NCI-H2029 (cell line): ENCODE results near the gene GNPTG.

Experiments
- DNase-seq: peaks from one replicate; lab custom pipeline; 2025; lab: John Stamatoyannopoulos, UW

GNPTG gene

DNA sequence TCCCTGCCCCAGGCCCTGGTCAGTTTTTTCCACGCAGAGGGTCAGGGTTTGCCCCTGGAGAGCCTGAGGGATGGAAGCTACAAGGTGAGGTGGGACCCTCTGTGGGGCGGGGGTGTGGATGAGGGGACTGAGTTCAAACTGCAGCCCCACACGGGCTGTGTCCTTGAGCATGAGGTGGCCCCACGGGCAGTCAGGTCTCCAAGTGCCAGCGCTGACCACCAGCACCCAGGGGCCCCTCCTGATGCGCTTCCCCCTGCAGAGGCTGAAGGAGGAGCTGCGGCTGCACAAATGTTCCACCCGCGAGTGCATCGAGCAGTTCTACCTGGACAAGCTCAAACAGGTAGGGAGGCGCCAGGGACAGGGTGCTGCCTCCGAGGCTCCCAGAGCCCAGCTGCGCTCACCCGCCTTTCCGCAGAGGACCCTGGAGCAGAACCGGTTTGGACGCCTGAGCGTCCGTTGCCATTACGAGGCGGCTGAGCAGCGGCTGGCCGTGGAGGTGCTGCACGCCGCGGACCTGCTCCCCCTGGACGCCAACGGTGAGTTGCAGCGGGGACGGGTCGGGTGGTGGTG, 4.4 kb upstream of the GNPTG start:
- DNase-seq: no peak

DNA sequence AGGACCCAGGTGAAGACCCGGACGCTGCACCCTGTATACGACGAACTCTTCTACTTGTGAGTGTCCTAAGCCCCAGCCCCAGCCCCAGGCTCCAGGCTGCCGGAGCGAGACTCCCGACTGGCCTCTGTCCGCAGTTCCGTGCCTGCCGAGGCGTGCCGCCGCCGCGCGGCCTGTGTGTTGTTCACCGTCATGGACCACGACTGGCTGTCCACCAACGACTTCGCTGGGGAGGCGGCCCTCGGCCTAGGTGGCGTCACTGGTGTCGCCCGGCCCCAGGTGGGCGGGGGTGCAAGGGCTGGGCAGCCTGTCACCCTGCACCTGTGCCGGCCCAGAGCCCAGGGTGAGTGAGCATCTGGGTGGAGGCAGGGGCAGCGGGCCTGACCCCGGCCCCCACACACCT, 3.8 kb upstream of the GNPTG start:
- no peak for DNase-seq

DNA sequence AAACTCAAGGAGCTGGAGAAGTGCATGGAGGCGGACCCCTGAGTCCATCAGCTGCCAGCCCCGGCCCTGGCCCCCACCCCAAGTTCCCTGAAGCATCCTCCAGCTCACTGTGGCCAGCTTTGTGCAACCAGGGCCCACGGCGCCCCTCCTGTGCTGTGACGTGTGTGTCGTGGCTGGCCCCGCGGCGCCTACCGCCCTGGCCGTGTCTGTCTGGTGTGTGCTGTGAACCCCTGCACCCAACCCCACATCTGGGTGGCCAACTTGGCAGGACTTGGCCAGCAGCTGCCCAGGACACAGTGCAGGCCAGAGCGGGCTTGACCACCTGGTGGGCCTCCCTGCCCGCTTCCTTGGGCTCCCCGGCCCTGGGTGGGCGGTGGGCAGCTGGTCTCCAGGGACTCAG, 3.3 kb upstream of the GNPTG start:
- no peak for DNase-seq

DNA sequence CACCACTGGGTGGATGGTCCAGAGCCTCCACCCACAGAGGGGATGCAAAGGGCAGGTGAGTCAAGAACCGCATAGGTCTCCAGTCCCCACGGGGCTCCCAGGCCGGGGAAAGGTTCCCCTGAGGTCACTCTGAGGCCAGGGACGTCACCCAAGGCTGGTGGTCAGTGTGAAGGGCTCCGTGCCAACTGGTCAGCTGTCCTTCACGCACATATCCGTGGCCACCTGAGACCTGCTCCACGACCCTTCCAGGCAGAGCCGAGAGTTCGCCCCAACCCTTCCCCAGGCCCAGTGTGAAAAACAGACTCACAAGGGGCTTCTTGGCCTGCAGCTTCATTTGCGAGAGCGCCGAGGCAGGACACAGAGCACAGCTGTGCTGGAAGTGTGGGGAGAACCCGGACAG, 2.8 kb upstream of the GNPTG start:
- no peak for DNase-seq

DNA sequence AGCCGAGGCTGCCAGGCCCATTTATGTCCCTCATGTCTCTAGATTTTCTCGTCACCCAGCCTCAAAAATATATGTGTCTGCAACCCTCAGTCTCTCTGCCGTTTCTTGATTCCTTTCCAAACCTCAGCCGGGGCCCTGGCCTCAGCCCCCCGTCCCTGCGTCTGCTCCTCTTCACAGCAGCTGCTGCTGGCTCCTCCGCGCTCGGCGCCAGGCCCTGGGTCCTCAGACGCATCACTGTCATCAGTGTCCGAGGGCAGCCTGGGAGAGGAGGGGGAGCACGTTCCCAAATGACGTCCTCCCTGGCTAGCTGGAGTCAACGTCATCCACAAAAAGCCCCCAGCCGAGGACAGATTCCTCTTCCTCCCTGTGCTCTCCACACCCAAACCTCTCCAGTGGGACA, 2.4 kb upstream of the GNPTG start:
- no peak for DNase-seq

DNA sequence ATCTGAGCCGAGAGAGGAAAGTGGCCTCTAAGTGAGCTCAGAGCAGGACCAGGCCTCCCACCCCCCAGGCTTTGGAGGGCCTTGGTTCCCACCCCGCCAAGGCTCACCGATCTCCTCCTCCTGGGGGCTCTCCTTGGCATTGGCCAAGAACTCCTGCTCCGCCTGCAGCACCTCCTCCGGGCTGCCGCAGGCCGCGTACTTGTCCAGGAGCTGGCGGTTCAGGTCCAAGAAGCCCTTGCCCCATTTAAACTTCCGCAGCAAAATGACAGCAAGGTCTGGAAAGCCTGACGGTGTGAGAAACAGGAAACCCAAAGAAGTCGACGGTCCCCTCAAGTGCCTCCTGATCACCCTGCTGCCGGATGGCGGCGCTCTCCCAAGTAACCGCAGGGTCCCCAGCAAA, 1.8 kb upstream of the GNPTG start:
- no peak for DNase-seq

DNA sequence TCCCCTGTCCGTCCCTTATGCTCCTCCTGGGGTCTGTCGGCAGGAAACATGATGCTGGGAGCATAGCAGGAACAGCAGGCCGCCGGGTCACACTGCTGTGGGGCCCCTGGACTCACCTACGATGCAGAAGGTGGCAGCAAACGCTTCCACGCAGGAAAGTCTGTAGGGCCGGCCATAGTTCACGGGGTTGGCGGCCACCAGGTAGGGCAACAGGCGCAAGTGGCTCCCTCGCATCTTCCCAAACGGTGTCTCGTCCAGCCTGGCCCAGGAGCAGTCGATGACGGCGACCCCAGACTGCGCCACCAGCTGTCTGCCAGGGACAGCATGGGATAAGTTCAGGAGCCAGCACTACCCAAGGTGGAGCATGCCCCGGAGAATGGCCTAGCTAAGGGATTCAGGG, 1.0 kb upstream of the GNPTG start:
- DNase-seq: no peak

DNA sequence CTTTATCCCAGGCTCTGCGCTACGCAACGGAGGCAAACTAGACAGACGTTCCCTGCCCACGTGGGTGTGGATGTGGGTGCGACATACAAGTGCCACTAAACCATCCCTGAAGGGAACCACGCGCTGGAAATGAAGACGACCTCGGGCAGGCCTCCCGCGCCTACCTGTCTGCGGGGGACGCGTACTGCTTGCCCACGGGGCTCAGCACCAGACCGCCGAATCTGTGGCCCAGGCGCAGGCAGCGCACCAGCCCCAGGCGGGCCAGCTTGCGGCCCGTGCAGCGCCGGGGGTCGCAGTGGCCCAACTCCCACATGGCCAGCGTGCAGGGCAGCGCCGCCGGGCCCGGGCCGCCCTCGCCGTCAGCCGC, 533 bp upstream of the GNPTG start:
- no peak for DNase-seq

DNA sequence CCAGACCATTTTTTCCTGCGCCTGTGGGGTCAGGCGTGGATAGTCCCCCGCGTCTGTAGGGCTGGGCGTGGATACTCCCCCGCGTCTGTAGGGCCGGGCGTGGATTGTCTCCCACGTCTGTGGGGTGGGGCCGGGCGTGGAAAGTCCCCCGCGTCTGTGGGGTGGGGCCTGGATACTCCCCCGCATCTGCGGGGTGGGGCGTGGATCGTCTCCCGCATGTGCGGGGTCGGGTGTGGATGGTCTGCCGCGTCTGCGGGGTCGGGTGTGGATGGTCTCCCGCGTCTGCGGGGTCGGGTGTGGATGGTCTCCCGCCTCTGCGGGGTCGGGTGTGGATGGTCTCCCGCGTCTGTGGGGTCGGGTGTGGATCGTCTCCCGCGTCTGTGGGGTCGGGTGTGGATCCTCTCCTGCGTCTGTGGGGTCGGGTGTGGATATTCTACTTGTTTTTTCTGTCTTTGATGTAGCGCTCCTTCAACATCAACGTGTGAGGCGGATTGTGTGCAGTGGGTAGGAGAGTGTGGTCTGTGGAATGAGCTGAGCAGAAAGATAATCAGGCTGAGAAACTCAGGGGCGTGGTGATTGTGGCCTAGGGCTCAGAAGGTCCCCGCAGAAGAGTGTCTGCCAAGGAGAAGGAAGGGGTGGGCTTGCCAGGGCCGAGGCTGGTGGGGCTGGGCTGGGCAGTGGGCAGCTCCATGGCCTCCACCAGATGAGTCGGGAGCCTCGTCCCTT, 3.2 kb downstream of the GNPTG start:
- DNase-seq: no peak

DNA sequence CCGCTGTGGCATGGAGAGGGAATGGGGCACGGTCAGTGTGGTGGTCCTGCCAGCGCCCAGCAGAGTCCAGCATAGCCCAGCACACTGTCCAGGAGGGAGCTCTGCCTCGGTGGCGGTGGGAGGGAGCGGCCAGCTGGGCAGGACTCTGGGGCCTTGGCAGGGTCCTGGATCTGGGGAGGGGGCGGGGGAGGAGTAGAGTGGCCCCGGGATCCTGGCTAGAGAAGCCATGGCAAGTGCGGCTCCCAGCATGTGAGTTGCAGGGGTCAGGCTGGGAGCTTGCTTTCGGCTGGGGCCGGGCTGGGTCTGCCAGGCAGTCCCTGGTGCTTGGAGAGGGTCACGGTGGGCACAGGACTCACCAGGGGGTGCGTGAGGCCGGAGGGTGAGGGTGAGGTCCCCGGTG, 3.9 kb downstream of the GNPTG start:
- DNase-seq: no peak

DNA sequence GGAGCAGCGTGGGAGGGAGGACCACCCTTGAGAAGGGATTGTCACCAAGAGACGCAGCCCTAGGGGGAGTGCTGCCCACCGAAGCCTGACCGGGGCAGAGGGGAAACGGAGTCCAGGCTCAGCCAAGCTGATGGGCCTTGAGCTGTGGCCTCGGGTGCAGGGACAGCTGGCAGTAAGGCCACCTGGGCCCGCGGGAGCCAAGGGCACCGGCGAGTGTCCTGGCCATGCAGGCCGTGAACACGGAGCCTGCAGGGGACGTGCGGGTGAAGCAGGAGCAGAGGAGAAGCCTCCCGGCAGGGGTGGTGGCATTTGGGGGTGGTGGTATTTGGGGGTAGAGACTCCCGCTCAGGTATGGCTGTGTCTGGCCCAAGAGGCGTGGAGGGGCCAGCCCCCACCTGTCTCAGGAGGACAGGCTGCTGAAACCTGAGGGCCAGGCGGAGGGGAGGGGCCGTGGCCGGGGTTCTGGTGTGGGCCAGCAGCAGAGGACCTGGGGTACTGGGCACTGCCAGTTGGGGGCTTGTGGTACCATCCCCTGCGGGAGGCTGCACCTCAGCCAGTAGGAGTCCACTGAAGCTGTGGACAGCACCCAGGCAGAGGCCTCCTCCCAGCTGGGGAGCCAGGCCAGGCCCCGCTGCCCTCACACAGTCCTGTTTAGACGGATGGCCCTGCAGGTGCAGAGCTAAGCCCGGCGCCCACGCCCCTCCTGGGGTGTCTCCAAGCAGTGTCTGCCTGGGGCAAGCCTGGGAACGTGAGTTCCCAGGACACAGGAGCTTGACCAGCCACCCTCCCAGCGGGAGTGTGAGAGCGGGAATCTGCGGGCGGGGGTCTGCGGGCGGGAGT, 4.5 kb downstream of the GNPTG start:
- no peak for DNase-seq

DNA sequence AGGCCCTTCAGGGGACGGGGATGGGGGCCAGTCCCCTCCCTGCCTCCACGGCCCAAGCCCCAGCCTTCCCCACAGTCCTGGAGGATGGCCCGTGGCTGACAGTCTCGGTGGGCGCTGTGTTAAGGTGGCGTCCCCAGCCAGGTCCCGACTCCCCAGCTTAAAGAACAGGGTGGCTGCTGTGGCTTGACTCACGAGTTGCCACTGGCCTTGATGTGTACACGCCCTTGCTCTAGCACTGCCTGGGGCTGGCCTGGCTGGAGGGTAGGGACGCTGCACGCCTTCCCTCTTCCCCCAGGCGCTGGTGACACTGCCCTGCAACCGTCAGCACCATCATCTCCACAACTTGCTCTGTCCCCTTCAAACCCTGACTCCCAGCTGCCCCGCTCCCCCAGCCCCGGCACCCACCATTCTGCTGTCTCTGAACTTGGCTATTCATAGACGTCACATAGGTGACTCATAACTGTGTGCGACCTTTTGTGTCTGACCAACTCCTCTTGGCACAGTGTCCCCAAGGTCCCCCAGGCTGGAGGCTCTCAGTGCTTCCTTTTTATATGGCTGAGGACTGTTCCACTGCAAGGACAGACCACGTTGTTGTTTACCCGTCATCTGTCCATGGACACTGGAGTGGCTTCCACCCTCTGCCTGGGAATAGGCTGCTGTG, 6.3 kb downstream of the GNPTG start:
- no peak for DNase-seq

DNA sequence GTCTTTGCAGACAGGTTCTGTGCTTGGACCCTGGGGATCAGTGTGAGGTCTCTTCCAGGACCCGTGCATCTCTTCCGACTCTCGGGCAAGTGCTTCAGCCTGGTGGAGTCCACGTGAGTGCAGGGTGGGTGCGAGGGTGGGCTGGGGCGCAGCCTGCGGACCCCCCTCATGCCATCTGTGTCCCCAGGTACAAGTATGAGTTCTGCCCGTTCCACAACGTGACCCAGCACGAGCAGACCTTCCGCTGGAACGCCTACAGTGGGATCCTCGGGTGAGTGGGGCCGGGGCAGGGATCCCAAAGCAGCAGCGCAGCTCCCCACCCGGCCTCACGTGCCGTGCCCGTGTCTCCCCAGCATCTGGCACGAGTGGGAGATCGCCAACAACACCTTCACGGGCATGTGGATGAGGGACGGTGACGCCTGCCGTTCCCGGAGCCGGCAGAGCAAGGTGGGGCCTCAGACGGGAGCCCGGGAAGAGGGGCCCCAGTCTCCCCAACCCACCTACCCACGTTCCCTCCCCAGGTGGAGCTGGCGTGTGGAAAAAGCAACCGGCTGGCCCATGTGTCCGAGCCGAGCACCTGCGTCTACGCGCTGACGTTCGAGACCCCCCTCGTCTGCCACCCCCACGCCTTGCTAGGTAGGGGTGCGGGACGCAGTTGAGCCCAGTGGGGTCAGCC, 10.1 kb downstream of the GNPTG start:
- DNase-seq: no peak

DNA sequence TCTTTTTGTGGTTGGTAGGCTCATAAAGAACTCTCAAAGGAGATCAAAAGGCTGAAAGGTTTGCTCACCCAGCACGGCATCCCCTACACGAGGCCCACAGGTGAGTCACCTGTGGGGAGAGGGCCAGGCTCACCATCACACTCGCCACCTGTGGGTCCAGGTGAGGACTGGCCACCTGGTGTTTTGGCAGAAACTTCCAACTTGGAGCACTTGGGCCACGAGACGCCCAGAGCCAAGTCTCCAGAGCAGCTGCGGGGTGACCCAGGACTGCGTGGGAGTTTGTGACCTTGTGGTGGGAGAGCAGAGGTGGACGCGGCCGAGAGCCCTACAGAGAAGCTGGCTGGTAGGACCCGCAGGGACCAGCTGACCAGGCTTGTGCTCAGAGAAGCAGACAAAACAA, 11.1 kb downstream of the GNPTG start:
- no peak for DNase-seq

DNA sequence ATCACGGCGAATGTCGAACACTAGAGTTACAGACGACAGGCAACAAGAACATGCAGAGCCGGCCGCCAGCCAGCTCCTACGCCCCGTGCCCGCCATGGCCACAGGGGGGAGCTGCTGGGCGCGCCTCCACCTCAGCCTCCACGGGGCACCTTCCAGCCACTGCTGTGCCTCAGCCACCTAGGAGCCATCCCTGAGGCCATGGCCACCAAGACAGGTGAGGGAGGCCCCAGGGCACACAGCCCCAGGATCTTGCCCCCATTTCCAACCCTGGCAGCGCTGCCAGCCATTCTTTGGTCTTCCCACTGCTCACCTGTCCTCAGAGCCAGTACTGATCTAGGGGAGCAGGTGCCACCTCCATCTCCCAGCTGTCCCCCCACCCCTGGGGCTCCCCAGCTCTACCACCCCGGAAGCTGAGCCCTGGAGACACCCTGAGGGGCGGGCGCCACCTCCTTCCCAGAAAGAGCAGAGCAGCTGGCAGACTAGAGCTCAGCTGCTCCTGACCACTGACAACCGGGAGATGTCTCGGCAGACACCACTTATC, 11.8 kb downstream of the GNPTG start:
- peak; percentile 22 for DNase-seq

DNA sequence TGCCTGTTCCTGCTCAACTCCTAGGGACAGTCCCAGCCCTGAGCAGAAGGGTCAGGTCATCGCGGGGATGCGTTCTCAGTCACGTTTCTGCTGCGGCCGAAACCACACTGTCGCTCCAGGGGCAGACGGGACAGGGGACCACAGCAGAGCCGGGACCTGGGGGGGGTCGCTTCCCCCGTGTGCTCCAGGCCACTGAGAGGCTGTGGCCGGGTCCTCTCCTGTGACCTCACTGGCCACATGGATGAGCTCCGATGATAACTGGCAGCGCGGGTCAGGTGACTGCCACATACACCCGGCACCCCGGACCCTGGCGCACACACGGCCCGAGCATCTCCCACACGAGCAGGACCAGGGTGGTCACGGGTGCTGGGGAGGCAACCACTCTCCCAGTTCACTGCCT, 12.8 kb downstream of the GNPTG start:
- DNase-seq: no peak

DNA sequence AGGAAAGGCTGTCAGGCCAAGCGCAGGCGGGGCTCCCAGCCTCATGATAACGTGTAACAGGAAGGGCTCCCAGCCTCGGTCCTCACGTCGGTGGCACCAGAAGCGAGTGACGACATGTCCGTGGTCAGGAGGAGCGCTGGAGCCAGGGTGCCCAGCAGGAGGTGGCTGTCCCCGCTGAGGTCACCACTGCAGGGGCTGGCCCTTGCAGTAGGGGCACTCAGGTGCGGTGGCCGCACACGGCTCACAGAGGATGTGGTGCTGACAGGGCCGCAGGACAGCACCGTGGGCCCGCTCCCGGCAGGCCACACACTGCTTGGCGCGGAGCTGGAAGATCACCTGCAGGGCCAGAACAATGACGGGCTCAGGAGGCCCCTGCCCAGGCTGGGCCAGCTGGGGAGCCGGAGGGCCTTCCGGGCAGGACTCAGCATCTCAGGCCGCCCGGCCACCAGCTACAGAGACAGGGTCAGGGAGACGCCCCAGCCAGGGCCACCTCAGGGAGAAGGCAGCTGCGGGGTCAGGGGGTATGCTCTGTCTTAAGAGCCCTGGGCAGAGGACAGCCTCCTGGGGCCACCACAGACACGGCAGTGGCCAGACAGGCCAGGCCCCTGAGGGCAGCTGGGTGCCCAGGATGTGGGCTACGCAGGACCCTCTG, 14.5 kb downstream of the GNPTG start:
- no peak for DNase-seq

DNA sequence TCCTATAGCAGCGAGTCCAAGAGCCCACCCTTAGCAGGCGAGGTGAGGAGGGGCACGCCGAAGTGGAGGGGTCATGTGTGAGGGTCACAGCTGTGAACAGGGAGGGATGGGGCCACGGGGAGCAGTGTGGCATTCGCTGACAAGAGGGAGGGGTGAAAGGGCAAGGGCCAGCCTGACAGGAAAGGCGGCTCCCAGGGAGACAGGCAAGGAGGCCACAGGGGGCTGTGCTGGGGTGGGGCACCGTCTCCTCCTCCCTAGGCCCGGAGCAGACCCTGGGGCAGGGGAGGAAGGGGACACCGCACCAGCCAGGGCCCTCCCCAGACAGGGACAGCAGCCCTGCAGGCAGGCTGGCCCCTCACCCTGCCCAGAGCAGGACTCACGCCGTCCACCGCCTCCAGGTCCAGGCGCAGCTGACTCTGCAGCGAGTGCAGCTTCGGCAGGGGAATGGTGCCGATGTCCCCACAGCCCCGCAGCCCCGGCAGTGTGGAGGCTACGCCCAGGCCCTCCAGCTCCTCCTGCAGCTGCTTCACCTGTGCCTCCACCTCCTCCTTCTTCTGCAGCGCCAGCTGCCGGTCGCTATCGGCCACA, 15.1 kb downstream of the GNPTG start:
- DNase-seq: peak; percentile 49

DNA sequence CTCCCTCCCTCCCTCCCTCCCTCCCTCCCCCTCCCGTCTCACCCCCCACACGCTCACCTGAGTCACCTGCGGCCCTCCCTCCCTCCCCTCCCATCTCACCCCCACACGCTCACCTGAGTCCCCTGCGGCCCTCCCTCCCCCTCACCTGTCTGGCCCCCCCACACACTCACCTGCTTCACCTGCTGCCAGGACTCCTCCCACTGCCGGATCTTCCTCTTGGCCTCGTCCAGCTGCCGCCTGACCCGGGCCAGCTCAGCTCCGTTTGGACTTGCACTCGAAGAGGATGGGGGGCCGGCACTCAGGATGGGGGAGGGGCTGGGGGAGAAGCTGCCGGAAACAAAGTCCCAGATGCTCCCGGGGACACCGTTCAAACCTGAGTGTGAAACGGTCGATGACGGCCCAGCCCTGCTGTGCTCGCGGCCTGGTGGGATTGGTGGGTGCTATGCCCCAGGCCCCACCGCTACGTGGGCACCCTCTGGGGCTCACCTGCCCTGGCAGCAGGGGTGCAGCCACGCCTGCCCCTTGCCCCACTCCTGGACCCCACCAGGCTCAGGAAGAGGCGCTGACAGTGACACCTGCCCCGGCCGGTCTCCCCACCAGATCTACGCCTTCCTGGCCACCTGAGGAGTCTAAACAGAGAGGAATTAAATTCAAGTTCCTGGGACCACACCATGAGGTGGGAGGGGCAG, 15.9 kb downstream of the GNPTG start:
- peak; percentile 69 for DNase-seq
